HG03196 (cell line): Measurements from ENCODE around the gene VWCE.

Source experiments
- ATAC-seq: cut with Tn5 transposase; IDR thresholded peaks from one replicate; pipeline ENCODE4 v1.9.1; 2021; ENCODE audit not compliant: unreplicated experiment

The VWCE gene, protein sequence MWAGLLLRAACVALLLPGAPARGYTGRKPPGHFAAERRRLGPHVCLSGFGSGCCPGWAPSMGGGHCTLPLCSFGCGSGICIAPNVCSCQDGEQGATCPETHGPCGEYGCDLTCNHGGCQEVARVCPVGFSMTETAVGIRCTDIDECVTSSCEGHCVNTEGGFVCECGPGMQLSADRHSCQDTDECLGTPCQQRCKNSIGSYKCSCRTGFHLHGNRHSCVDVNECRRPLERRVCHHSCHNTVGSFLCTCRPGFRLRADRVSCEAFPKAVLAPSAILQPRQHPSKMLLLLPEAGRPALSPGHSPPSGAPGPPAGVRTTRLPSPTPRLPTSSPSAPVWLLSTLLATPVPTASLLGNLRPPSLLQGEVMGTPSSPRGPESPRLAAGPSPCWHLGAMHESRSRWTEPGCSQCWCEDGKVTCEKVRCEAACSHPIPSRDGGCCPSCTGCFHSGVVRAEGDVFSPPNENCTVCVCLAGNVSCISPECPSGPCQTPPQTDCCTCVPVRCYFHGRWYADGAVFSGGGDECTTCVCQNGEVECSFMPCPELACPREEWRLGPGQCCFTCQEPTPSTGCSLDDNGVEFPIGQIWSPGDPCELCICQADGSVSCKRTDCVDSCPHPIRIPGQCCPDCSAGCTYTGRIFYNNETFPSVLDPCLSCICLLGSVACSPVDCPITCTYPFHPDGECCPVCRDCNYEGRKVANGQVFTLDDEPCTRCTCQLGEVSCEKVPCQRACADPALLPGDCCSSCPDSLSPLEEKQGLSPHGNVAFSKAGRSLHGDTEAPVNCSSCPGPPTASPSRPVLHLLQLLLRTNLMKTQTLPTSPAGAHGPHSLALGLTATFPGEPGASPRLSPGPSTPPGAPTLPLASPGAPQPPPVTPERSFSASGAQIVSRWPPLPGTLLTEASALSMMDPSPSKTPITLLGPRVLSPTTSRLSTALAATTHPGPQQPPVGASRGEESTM

DNA sequence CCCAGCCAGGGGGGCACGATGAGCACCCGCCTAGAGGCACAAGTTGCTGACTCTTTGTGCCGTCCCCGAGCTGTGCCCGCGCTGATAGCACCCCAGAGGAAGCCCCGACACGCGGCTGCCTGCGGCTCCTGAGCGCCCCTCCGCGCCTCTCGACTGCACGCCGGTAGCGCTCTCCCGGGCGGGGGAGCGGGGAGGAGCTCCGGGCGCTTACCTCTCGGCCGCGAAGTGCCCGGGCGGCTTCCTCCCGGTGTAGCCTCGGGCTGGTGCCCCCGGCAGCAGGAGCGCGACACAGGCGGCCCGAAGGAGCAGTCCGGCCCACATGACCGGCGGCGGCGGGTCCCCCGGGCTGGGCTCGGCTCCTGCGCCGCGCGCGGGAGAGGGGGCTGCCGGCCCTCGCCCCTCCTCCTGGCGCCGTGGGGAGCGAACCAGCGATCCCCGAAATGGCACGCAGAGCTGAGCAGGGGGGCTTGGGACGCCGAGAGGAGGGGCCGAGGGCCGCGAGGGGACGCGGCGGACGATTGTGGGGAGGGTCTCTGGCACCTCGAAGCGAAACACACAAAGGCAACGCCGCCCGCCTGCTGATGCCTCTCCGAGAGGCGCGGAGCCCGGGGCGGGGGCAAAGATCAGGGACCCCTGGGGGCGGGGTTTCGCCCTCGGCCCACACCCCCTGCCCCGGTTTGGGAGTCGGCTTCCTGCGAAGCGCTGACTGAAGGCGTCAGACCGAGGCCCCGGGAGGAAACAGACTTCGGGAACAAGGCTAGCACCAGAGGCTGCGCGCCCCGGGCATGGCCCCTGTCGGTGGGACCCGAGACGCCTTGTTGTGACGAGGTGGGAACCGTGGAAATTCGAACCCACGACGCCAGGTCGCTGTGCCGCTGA, at the start of gene VWCE:
Gene VWCE (minus strand): TSS at position 600 of the 879 bp plus-strand sequence. CDS start 279 bp downstream, at position 321.
- ATAC-seq, result peak; percentile 63

DNA sequence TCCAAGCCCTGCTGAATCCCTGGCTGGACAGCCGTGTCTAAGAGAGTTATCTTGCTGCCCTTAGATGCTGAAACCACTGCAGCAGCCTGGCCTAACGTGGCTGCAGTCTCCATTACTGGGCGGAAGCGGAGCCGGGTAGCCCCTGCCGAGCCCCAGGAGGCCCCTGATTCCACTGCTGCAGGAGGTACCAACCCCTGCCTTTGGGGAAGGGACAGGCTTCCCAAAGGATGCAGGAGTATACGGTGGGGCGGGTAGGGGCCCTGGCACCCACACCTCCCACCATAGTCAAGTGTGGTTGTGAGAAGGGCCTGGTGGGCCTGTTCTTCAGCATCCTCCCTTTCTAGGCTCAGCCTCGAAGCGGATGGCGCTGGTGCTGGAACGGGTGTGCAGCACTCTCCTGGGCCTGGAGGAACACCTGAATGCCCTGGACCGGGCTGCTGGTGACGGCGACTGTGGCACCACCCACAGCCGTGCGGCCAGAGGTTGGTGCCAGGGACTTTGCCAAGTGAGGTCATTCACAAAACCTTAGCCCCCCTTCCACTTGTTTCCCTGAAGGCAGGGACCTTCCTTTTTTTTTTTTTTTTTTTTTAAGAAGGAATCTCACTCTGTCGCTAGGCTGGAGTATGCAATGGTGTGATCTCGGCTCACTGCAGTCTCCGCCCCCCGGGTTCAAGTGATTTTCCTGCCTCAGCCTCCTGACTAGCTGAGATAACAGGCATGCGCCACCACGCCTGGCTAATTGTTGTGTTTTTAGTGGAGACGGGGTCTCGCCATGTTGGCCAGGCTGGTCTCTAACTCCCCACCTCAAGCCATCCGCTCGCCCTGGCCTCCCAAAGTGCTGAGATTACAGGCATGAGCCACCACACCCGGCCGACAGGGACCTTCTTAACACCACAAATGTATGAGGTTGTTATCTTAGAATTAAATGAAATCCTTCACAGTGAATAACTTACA, 49.0 kb upstream of the VWCE start:
- no peak for ATAC-seq

DNA sequence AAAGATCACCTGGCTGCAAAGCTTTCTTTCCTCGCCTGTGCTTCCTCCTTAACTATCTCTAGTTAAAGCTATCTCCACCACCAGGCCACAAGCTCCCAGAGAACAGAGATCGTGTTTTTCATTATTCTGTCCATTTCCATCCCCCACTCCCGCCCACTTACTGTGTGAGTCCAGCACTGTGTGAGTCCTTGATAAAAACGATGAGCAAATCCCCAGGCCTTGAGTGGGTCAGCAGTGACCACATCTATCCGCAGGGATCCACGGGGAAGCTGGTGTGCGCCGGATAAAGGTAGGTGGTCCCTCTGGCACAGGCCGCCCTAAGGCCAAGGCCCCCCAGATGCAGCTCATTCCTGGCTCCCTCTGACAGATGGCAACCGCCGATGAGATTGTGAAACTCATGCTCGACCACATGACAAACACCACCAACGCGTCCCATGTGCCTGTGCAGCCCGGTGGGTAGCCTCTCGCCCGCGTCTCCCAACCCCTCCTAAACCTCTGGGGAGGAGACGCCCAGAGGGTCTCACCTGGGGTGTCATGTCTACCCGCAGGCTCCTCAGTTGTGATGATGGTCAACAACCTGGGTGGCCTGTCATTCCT, 47.2 kb upstream of the VWCE start:
- no peak for ATAC-seq

DNA sequence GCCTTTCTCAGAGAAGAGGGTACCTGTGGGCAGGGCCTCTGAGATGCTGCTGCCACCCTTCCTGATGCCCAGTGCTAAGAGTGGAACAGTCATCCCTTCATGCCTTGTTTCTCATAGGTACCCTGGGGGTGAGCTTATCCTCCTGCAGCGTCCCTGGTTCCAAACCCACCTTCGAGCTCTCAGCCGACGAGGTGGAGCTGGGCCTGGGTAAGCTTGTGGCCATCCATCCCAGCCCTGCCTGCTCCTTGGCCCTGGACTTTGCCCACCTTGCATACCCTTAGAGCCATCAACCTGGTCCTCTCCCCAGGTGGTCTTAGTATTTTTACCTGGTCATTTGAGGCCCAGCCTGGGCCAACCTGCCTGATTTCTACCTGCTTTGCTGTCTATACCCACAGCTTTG, 46.6 kb upstream of the VWCE start:
- ATAC-seq, result no peak

DNA sequence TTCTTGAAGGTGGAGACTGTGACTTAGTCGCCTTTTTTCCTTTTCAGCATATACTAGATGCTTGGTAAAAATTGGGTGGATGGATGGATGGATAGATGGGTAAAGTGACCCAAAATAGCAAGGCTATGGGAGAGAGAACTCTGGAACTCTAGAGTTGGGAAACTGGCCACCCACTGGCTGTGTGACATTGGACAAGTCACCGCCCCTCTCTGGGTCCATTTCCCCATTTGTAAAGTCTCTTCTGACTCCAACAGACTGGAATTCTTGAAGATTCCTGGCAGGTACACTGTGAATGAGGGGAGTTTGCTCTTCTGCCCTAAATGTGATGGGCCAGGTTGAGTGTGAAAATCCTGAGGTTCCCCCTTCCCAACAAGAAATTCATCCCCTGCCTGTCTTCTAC, 45.9 kb upstream of the VWCE start:
- no peak for ATAC-seq

DNA sequence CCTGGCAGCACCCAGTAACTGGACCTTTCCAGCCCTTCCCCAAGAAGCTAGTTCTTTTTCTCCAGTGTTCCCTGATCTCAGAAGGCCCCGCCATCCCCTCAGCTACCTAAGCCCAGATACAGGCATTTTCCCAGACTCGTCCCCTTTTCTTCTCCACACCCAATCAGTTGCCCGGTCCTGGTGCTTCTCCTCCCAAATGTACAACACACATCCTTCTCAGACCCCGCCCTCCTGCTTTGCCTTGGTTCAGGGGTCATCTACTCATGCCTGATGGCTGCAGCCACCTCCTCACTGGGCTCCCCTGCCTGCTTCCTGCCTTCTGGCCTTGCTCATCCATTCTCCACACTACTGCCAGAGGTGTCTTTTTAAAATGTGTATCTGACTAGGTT, 44.4 kb upstream of the VWCE start:
- ATAC-seq, result no peak

DNA sequence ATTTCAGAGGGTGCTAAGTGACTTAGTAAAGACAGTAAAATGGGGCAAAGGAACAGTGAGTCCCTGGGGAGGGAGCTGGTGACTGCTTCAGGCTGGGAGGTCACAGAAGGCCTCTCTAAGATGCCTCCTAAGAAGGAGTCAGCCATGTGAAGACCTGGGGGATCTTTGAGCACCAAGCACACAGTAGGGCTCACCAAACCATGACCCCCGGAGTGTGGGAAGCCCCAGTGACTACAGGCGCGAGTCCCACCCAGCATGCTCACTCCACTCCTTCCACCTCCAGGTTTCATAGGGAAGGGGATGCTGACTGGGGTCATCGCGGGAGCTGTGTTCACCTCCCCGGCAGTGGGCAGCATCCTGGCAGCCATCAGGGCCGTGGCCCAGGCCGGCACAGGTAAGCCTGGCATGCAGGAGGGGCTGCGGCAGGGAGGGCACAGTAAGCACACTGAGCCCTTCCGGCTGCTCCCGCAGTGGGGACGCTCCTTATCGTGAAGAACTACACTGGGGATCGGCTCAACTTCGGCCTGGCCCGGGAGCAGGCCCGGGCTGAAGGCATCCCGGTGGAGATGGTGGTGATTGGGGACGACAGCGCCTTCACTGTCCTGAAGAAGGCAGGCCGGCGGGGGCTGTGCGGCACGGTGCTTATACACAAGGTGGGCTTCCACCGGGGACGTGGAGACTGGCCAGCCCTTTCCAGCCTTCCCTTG, 43.8 kb upstream of the VWCE start:
- ATAC-seq, result no peak

DNA sequence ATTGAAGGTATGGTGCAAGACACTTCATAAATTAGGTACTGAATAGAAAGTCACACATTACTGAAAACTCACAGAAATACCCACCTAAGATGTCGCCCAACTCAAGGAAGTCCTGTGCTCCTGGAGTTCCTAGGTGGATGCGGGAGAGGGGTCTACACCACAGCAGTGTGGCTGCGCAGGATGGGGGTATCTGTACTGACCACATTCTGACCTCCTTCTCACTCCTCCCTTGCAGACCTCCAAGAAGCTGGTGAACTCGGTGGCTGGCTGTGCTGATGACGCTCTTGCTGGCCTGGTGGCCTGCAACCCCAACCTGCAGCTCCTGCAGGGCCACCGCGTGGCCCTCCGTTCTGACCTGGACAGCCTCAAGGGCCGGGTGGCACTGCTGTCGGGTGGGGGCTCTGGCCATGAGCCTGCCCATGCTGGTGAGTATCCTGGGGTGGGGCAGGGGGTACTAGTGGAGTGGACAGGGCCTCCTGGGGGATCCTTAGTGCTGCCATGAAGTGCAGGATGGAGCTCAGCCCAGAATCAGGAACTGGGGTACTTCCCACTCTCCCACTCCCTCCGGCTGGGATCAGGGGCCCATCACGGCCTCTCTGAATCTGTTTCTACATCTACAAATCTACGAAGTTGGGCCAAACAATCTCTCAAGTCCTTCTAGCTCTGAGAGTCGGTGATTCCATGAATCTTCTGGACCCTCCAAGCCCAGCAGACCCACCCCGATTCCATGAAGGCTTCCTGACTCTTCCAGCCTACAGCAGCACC, 42.8 kb upstream of the VWCE start:
- no peak for ATAC-seq

DNA sequence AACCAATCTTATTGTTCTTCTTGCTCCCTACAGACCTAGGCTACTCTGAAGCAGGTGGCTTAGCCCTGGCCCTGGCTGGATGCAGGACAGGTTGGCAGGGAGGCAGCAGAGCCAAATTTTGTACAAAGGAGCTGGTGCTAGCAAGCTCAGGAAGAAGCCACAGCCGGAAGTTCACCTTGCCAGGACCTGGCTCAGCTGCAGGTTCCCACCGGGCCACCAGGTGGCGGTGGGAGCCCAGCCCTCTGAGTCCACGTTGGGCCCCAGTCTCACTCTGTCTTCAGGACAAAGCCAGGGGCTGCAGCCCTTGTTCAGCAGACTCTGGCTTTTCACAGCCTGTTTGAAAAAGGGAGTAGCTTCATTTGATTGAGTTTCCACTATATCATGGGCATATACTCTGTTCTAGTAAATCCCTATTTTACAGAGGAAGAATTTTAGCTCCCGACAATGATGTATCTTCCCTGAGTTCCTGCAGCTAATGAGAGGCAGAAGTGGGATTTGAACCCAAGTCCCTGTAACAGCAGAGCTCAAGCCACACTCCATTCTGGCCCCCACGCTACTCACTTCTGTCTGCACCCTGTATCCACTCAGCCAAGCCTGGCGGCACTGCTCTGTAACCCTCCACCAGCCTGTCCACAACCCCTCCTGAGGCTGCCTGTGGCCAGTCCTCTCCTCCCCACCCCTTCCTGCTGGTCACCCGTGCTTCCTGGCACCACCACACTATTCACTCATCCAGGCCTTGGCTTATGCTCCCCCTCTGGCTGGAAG, 41.2 kb upstream of the VWCE start:
- ATAC-seq, result peak; percentile 41

DNA sequence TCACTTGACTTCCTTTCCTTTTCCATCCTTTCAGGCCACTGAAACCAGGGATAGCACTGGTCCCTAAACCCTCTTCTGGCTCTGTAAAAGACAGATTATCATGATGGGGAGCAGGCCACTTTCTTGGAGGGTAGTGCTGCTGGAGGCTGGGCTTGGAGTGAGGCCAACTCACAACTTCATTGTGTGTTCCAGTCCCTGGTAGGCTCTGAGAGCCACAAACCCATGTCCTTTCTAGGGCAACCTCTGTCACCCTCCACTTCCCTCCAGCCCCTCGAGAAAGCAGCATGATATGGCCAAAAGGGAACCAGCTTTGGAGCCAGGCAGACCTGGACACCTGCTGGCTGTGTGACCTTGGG, 40.2 kb upstream of the VWCE start:
- no peak for ATAC-seq

DNA sequence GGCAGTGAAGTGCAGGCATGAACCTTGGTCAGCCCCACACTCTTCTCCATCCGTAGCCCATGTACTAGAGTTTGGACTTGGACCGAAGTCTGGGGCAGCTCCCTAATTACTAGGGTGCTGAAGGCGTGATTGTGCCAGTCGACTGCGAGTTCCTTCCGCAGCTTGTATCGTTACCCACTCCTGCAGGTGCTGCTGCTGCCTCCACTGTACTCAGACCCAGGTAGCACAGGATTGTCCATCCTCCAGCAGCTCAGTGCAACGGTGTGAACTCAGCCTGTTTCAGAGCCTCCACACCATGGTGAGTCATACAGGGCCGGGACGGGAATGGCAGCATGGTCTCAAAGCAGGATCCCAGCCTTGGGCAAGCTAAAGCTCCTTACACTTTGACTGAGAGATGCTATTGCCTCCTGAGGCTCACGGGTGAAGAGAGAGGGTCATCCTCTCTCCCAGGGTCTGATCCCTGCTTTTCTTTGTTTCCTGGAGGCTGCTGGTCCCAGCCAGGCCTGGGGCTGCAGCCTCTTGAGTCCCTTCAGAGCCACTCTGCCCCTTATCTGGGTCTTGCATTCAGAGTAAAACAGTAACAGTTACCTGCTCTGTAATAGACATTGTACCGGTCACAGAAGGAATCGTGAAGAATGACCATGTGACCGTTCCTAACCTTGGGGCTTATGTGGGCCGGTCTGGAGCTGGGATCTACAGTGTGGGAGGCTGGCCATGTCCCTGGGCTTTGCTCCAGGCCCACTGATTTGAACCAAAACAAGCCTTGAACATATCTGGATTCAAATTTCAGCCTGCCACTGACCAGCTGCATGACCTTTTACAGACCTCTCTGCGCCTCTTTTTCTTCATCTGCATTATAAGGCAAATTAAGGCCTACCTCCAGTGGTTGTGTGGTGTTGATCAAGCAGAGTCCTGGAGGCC, 39.6 kb upstream of the VWCE start:
- ATAC-seq, result no peak

DNA sequence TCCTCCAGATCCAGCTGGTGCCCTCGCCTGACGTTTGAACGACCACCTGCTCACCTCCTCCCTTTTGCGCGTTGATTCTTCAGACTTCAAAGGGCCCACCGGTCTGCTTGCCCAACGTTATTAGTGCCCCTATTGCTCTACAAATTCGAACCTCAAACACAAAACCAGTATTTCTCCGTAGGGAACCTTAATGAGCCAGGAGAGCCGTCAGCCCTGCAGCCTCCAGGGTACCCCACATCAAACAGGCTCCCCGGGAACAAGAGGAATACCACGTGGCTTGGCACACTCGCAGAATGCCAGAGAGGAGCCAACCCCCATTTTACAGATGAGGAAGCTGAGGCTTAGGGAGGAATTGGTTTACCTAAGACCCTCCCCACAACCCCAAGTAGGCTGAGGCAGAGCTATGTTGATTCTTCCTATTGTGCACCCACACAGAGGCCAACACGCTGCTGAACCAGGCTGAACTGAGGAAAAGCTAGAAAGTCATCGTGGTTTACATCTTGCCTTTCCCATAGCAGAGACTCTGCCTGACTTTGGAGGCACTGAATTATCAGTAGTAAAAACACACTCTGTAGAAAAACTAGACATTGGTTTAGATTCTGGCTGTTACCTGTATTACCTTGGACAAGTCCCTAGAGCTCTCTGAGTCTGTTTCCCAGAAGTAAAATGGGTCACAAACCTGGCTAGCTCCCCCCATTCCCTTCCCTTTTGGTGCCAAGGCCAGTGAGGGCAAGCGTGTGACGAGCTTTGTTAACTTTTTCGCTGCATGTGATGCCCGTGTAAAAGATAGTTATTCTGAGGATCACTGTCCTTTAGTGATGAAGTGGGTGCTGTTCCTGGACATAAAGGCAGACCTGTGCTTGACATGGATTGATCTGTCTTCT, 38.7 kb upstream of the VWCE start:
- no peak for ATAC-seq

DNA sequence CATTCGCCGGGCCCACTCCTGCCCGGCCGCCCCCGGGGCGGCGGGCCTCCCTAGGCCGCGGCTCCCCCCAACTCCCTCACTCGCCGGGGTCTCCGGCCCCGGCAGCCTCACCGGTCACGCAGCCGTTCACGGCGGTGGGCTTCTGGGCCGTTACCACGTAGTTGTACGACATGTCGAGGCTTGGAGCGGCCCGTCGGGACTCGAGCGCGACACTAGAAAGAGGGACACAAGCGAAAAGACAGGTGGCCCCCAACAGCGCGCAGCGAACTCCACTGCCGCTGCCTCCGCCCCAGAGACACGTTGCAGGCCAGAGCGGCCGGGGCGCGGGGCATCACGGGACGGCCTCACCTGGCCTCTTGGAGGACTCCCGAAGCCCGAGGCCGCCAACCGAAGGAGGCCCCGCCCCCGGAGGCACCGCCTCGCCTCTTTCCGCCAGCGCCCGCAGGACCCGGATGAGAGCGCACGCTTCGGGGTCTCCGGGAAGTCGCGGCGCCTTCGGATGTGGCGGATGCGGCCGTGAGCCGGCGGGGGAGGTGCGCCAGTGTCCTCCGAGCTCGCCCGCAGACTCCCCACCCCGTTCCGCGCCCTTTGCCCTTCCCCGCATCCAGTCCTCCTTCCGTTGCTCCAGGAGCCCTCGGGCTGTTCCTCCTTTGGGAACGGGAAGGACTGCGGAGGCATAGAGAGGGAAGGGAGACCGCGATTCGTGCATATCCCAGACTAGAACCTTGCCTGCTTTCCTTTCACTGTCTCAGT, 37.9 kb upstream of the VWCE start, which contains the start of the genes DDB1 and TKFC:
Gene DDB1 (minus strand): TSS at position 309 of the 753 bp plus-strand sequence. CDS start 137 bp downstream, at position 172.
Gene TKFC (plus strand): TSS at position 432 of the 753 bp plus-strand sequence. CDS start 1,501 bp downstream, outside the sequence.
- peak; percentile 85 for ATAC-seq

DNA sequence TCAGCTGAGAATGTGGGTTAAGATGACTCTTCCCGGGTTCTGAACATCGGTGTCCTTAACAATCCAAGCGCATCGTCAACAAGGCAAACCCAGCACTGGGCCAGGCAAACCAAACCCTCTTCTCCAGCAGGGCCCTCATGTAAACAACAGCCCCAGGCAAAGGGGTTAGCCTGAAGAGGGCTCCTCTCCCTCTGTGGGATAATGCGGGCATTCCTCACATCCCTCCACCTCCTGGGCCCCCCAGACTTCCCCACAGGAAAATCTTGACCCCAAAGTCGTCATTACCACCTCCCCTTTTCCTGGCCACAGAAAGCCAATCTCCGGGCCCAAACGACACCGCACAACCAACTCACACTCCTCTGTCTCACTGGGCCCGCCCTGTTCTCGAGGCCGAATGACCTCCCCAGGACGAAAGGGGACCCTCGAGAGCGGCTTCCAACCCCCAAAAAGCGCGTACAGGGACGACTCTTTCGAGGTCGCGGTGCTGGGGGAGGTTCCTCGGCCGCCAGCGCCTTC, 37.2 kb upstream of the VWCE start:
- ATAC-seq, result no peak
